T-cell (primary cell): ENCODE results near the gene RBM8A. TPM values are rescaled to one million over a fixed set of nuclear protein-coding genes. Genes with fewer than 3 reads are reported as not detected.

Experiments used
- ATAC-seq, 4 experiments: fragments of 200-7000 bp in 3 of 4; fragments of 150-1000 bp in 1 of 4; cut with Tn5 transposase; replicated peaks in 1 of 4; 1 replicate in 3 of 4; 2 replicates in 1 of 4; pipeline ENCODE4 v1.10.0; 2021; ENCODE audit warnings: moderate library complexity in 3 of 4, mild to moderate bottlenecking in 2 of 4, moderate number of reproducible peaks in 1 of 4
- CTCF ChIA-PET, 2 donors: fragments of 300-600 bp; sonication (Branson Sonifier 250); formaldehyde crosslinking; loops; one replicate each; lab custom pipeline; 2022; ENCODE audit warnings: antibody characterized with exemption in 2 of 2; lab: Charles Lee
- POLR2A ChIA-PET, 2 donors: fragments of 300-600 bp; sonication (Branson Sonifier 250); formaldehyde crosslinking; loops; one replicate each; lab custom pipeline; 2022; ENCODE audit warnings: antibody characterized with exemption in 2 of 2; lab: Charles Lee
- DNase-seq, 35 experiments: peaks; one replicate each; pipeline versions ENCODE4 v3.0.0 to v3.0.0-alpha.2; 2013 to 2023
- H3K27ac ChIP-seq: one replicate; pipeline ENCODE4 v1.5.1; 2013; ENCODE audit warnings: low read length
- H3K27me3 ChIP-seq, 2 experiments: replicated peaks in 1 of 2; 1 replicate in 1 of 2; 2 replicates in 1 of 2; pipeline versions ENCODE4 v1.6.1 to v1.7.0; 2013; ENCODE audit warnings: low read length in 1 of 2, mixed read lengths in 1 of 2; ENCODE audit not compliant: control insufficient read depth in 2 of 2, insufficient read depth in 2 of 2; ENCODE audit errors: extremely low read depth in 1 of 2
- H3K36me3 ChIP-seq, 2 donors: 1 replicate in 1 of 2; 2 replicates in 1 of 2; pipeline versions ENCODE4 v1.6.1 to v1.7.0; 2013; ENCODE audit warnings: low read length in 1 of 2; ENCODE audit not compliant: control insufficient read depth in 2 of 2, insufficient read depth in 1 of 2; ENCODE audit errors: extremely low read depth in 1 of 2
- H3K4me1 ChIP-seq, 2 experiments: 1 replicate in 1 of 2; 2 replicates in 1 of 2; pipeline versions ENCODE4 v1.6.1 to v1.7.0; 2013; ENCODE audit warnings: low read length in 2 of 2, mixed read lengths in 1 of 2; ENCODE audit not compliant: insufficient read depth in 2 of 2, control insufficient read depth in 1 of 2; ENCODE audit errors: extremely low read depth in 1 of 2
- H3K4me3 ChIP-seq, 2 donors: 1 replicate in 1 of 2; 2 replicates in 1 of 2; pipeline versions ENCODE4 v1.5.1 to v1.7.0; 2013; ENCODE audit warnings: mild to moderate bottlenecking in 2 of 2, low read length in 1 of 2, moderate library complexity in 1 of 2; ENCODE audit not compliant: control insufficient read depth in 1 of 2; ENCODE audit errors: extremely low read depth in 1 of 2
- H3K9me3 ChIP-seq: 2 replicates; pipeline ENCODE4 v1.7.0; 2013
- H3K27ac Mint-ChIP-seq, 2 donors: one replicate each; pipeline ENCODE4 v1.8.0; 2020 to 2021; ENCODE audit warnings: mild to moderate bottlenecking in 2 of 2, mixed read lengths in 2 of 2
- H3K27me3 Mint-ChIP-seq, 2 donors: one replicate each; pipeline ENCODE4 v1.8.0; 2021 to 2022; ENCODE audit warnings: mixed read lengths in 2 of 2
- H3K36me3 Mint-ChIP-seq: one replicate; pipeline ENCODE4 v1.8.0; 2021; ENCODE audit warnings: mixed read lengths
- H3K4me1 Mint-ChIP-seq, 3 donors: one replicate each; pipeline ENCODE4 v1.8.0; 2020 to 2022; ENCODE audit warnings: mixed read lengths in 3 of 3, mild to moderate bottlenecking in 1 of 3
- H3K4me3 Mint-ChIP-seq, 3 donors: one replicate each; pipeline ENCODE4 v1.8.0; 2020 to 2022; ENCODE audit warnings: mild to moderate bottlenecking in 3 of 3, mixed read lengths in 3 of 3, moderate library complexity in 3 of 3
- H3K9me3 Mint-ChIP-seq, 3 donors: one replicate each; pipeline ENCODE4 v1.8.0; 2020 to 2022; ENCODE audit warnings: mixed read lengths in 3 of 3
- WGBS: methylation state at CpG from one replicate; pipeline ENCODE4 v1.1.5; 2013; ENCODE audit warnings: missing lambda C conversion rate; ENCODE audit not compliant: insufficient coverage; 5-methylcytosine and 5-hydroxymethylcytosine counted together
- total RNA-seq, 35 experiments: library from RNA in 6 of 35; stranded (reverse) in 6 of 35; fragments of 120-200 nt in 1 of 35; gene quantifications; one replicate each; pipeline versions ENCODE4 v1.2.1 to v1.2.4 and lab custom pipeline; 2013 to 2026

The RBM8A gene
- total RNA-seq, 5 donors from 2014 or later (not counting 1 experiment from before 2014, with no cell fraction given) = 124 to 153 (median 130) TPM

GRCh38 chr1:145961425-145962156 is 34.3 kb upstream of the RBM8A start:
- no peak for ATAC-seq
- Histone ChIP-seq H3K4me1 (peaks cover 44 to 60% of the 10 kb centered on the region in 2 experiments), H3K27ac (peak overlapping the region; percentile 74), H3K36me3 (no peaks in the 10 kb centered on the region), H3K4me3 (peak overlapping the region; percentile 78 to 90), H3K9me3 (no peaks in the 10 kb centered on the region), H3K27me3 (no peaks in the 10 kb centered on the region)
- ChIA-PET CTCF (interaction anchor here in 1 of 2 donors (1.0 kb wide), 1 partner anchor 18 kb away, joined by 5 read pairs; no protein-coding TSS in a partner anchor), POLR2A (no interaction called here)
- Mint-ChIP-seq H3K4me3 (peak overlapping the region; percentile 88 to 93 (median 92)), H3K4me1 (peaks cover 56 to 76% (median 69%) of the 10 kb centered on the region in 3 donors), H3K27ac (peak overlapping the region; percentile 87 to 95), H3K36me3 (no peaks in the 10 kb centered on the region), H3K27me3 (no peaks in the 10 kb centered on the region), H3K9me3 (no peaks in the 10 kb centered on the region)
- under 1% methylated on average over 41 of the region's 57 CpGs for WGBS
- DNase-seq = peak in 19 of 35 experiments; percentile 10 to 60 (median 33)

GRCh38 chr1:145961109-145961424 is 33.8 kb upstream of the RBM8A start:
- CTCF ChIA-PET = interaction anchor here in 1 of 2 donors (0.6 kb wide), 1 partner anchor 38 kb away, joined by 3 read pairs; no protein-coding TSS in a partner anchor
- DNase-seq (no peak), ATAC-seq (no peak)
- peak overlapping the region; percentile 87 to 95 for H3K27ac Mint-ChIP-seq
- H3K4me1 ChIP-seq = peaks cover 48 to 61% of the 10 kb centered on the region in 2 experiments
- no peaks in the 10 kb centered on the region for H3K9me3 Mint-ChIP-seq
- WGBS = 3% methylated on average over 16 of the region's 22 CpGs
- no peaks in the 10 kb centered on the region for H3K36me3 ChIP-seq
- H3K27me3 ChIP-seq = no peaks in the 10 kb centered on the region
- H3K27ac ChIP-seq = peak overlapping the region; percentile 74
- H3K4me3 Mint-ChIP-seq = peak overlapping the region; percentile 88 to 93 (median 92)
- peaks cover 61 to 81% (median 72%) of the 10 kb centered on the region in 3 donors for H3K4me1 Mint-ChIP-seq
- no peaks in the 10 kb centered on the region for H3K9me3 ChIP-seq
- POLR2A ChIA-PET = interaction anchor here in 1 of 2 donors (2.0 kb wide), 1 partner anchor 34 kb away, joined by 4 read pairs; the partner anchor contains the start of gene RBM8A
- no peaks in the 10 kb centered on the region for H3K36me3 Mint-ChIP-seq
- H3K27me3 Mint-ChIP-seq = no peaks in the 10 kb centered on the region
- peak overlapping the region; percentile 78 to 90 for H3K4me3 ChIP-seq

- peak in 20 of 35 experiments; percentile 11 to 66 (median 36) for DNase-seq
- Histone ChIP-seq H3K4me1 (peaks cover 53 to 61% of the 10 kb centered on the region in 2 experiments), H3K36me3 (no peaks in the 10 kb centered on the region), H3K9me3 (no peaks in the 10 kb centered on the region), H3K4me3 (peak overlapping the region; percentile 78 to 90), H3K27me3 (no peaks in the 10 kb centered on the region), H3K27ac (peak overlapping the region; percentile 74)
- ChIA-PET CTCF (interaction anchor here in 1 of 2 donors (0.6 kb wide), 1 partner anchor 37 kb away, joined by 3 read pairs; no protein-coding TSS in a partner anchor), POLR2A (interaction anchor here in 1 of 2 donors (2.0 kb wide), 1 partner anchor 33 kb away, joined by 4 read pairs; the partner anchor contains the start of gene RBM8A)
- Mint-ChIP-seq H3K36me3 (no peaks in the 10 kb centered on the region), H3K4me3 (peak overlapping the region; percentile 88 to 93 (median 92)), H3K4me1 (peaks cover 66 to 83% (median 75%) of the 10 kb centered on the region in 3 donors), H3K9me3 (no peaks in the 10 kb centered on the region), H3K27me3 (no peaks in the 10 kb centered on the region), H3K27ac (peak overlapping the region; percentile 87 to 95)
- 4% methylated on average over 37 of the region's 44 CpGs for WGBS
- ATAC-seq = no peak
These were observed 33.3 kb upstream of the RBM8A start for GRCh38 chr1:145960468-145961108.

- ChIA-PET CTCF (interaction anchor here in 1 of 2 donors (0.6 to 3.4 kb wide), 4 partner anchors 29 to 114 kb away, joined by 3 to 34 read pairs (median 8); partner anchors contain the start of genes NUDT17, PIAS3 and RBM8A), POLR2A (interaction anchor here (0.7 to 2.3 kb wide), 3 partner anchors 33 to 78 kb away, joined by 3 to 10 read pairs (median 4); partner anchors contain the start of gene RBM8A (in 2 of the 2))
- H3K9me3 ChIP-seq = no peaks in the 10 kb centered on the region
- 36% methylated on average over 11 of the region's 12 CpGs for WGBS
- Mint-ChIP-seq H3K27ac (peak overlapping the region; percentile 88 to 95), H3K9me3 (no peaks in the 10 kb centered on the region), H3K36me3 (peaks cover 5% of the 10 kb centered on the region), H3K4me3 (peak overlapping the region; percentile 88 to 93 (median 92)), H3K27me3 (no peaks in the 10 kb centered on the region), H3K4me1 (peaks cover 67 to 83% (median 75%) of the 10 kb centered on the region in 3 donors)
- peak overlapping the region; percentile 74 for H3K27ac ChIP-seq
- DNase-seq (peak in 1 of 35 experiments; percentile 15), ATAC-seq (no peak)
- H3K4me1 ChIP-seq = peaks cover 51 to 63% of the 10 kb centered on the region in 2 experiments
- H3K4me3 ChIP-seq = peak overlapping the region; percentile 78 to 90
- H3K36me3 ChIP-seq = peaks cover 0 to 1% of the 10 kb centered on the region in 2 donors
- no peaks in the 10 kb centered on the region for H3K27me3 ChIP-seq
These were observed 32.7 kb upstream of the RBM8A start for GRCh38 chr1:145959957-145960467.

- H3K4me1 ChIP-seq = peaks cover 56 to 63% of the 10 kb centered on the region in 2 experiments
- Mint-ChIP-seq H3K4me3 (peak overlapping the region; percentile 88 to 93 (median 92)), H3K27ac (peak overlapping the region; percentile 88 to 95), H3K27me3 (no peaks in the 10 kb centered on the region), H3K9me3 (no peaks in the 10 kb centered on the region), H3K36me3 (peaks cover 9% of the 10 kb centered on the region), H3K4me1 (peaks cover 70 to 87% (median 75%) of the 10 kb centered on the region in 3 donors)
- peaks cover 0 to 3% of the 10 kb centered on the region in 2 donors for H3K36me3 ChIP-seq
- H3K27ac ChIP-seq = peak overlapping the region; percentile 21
- ChIA-PET POLR2A (interaction anchor here (0.7 to 2.3 kb wide), 3 partner anchors 32 to 78 kb away, joined by 3 to 10 read pairs (median 4); partner anchors contain the start of gene RBM8A (in 2 of the 2)), CTCF (interaction anchor here in 1 of 2 donors (0.6 to 3.4 kb wide), 4 partner anchors 28 to 114 kb away, joined by 3 to 34 read pairs (median 8); partner anchors contain the start of genes NUDT17, PIAS3 and RBM8A)
- ATAC-seq = no peak
- DNase-seq = no peak
- H3K9me3 ChIP-seq = no peaks in the 10 kb centered on the region
- H3K4me3 ChIP-seq = no peak overlapping the region
- no peaks in the 10 kb centered on the region for H3K27me3 ChIP-seq
These were observed 32.0 kb upstream of the RBM8A start for GRCh38 chr1:145959333-145959732.
